Pericardium fibroblast (primary cell): ENCODE data around the gene OR13A1. TPM values are rescaled to one million over a fixed set of nuclear protein-coding genes. Genes with fewer than 3 reads are reported as not detected.

Experiments used
- total RNA-seq: library from RNA; depleted of rRNA; stranded (reverse); fragments of >200 nt; gene quantifications from 2 replicates; pipeline ENCODE4 v1.2.3, GENCODE V29; 2015

OR13A1 gene, protein sequence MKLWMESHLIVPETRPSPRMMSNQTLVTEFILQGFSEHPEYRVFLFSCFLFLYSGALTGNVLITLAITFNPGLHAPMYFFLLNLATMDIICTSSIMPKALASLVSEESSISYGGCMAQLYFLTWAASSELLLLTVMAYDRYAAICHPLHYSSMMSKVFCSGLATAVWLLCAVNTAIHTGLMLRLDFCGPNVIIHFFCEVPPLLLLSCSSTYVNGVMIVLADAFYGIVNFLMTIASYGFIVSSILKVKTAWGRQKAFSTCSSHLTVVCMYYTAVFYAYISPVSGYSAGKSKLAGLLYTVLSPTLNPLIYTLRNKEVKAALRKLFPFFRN
- total RNA-seq = not detected in 2 replicates

DNA sequence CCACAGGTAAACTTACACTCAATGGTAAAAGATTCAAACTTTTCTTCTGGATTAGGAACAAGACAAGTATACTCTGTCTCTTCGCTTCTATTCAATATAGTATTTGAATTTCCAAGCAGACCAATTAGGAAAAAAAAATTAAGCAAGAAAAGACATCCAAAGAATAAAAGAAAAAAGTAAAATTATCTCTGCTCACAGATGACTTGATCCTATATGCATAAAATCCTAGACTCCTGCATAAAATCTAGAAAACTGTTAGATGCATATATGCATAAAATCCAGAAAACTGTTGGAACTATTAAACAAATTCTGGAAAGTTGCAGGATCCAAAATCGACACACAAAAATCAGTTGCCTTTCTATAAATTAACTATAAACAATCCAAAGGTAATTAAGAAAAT, at the start of gene OR13A1:
Gene OR13A1 (minus strand): TSS at position 101 of the 400 bp plus-strand sequence. CDS start 11,186 bp downstream, outside the sequence.

Other genes starting within 250 kb of the OR13A1 start
- not detected in 2 replicates for gene ALOX5, start 58.6 kb upstream of the OR13A1 start, total RNA-seq